Measurements from ENCODE around the gene UBE2L3.

- TF ChIP-seq, protein P1, sequence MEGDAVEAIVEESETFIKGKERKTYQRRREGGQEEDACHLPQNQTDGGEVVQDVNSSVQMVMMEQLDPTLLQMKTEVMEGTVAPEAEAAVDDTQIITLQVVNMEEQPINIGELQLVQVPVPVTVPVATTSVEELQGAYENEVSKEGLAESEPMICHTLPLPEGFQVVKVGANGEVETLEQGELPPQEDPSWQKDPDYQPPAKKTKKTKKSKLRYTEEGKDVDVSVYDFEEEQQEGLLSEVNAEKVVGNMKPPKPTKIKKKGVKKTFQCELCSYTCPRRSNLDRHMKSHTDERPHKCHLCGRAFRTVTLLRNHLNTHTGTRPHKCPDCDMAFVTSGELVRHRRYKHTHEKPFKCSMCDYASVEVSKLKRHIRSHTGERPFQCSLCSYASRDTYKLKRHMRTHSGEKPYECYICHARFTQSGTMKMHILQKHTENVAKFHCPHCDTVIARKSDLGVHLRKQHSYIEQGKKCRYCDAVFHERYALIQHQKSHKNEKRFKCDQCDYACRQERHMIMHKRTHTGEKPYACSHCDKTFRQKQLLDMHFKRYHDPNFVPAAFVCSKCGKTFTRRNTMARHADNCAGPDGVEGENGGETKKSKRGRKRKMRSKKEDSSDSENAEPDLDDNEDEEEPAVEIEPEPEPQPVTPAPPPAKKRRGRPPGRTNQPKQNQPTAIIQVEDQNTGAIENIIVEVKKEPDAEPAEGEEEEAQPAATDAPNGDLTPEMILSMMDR (IDR thresholded peaks at IDR 0.05): no peak
- no peak for TF ChIP-seq EZH2 (IDR thresholded peaks at IDR 0.05; ENCODE audit: borderline replicate concordance, insufficient read depth, low read depth, low read length, poor library complexity, severe bottlenecking)
Measured at GRCh38 chr22:21643533-21644357, 76.2 kb downstream of the UBE2L3 start.
